ENCODE measurements around the gene CSRNP2. TPM values are rescaled to one million over a fixed set of nuclear protein-coding genes. Genes with fewer than 3 reads are reported as not detected.
"Not testable (repeated sequence)": the region's sequence is repeated elsewhere in the genome, so short reads cannot be mapped to it uniquely, and the experiment has no call there.

Gene CSRNP2
- total RNA-seq, 2 donors from 2014 or later: 17.1 to 19.4 TPM

GRCh38 chr12:51082561-51083125 lies 753 bp downstream of the CSRNP2 start:
- DNase-seq (ENCODE audit: low spot score): no peak

GRCh38 chr12:51081421-51081820 lies 2.0 kb downstream of the CSRNP2 start:
- no peak for DNase-seq (ENCODE audit: low spot score)
- H3K9me3 ChIP-seq: no peaks in the 10 kb centered on the region
- H3K4me3 ChIP-seq: no peak overlapping the region
- no peaks in the 10 kb centered on the region for H3K27me3 ChIP-seq
- no peaks in the 10 kb centered on the region for H3K36me3 ChIP-seq
- H3K27ac ChIP-seq: no peak overlapping the region
- peaks cover 0 to 38% of the 10 kb centered on the region in 2 donors for H3K4me1 ChIP-seq
- TF ChIP-seq CTCF (IDR thresholded peaks at IDR 0.05): no peak

More at GRCh38 chr12:51082561-51083125, 753 bp downstream of the CSRNP2 start:
- H3K4me3 ChIP-seq: peak overlapping the region; percentile 80 to 85
- no peaks in the 10 kb centered on the region for H3K9me3 ChIP-seq
- no peaks in the 10 kb centered on the region for H3K27me3 ChIP-seq
- H3K27ac ChIP-seq: peak overlapping the region; percentile 91 to 95
- peaks cover 0 to 26% of the 10 kb centered on the region in 2 donors for H3K4me1 ChIP-seq
- TF ChIP-seq CTCF (IDR thresholded peaks at IDR 0.05): no peak
- no peaks in the 10 kb centered on the region for H3K36me3 ChIP-seq

- no peak overlapping the region for H3K4me3 ChIP-seq
- H3K36me3 ChIP-seq: no peaks in the 10 kb centered on the region
- DNase-seq (ENCODE audit: low spot score): no peak
- peaks cover 0 to 51% of the 10 kb centered on the region in 2 donors for H3K4me1 ChIP-seq
- no peak overlapping the region for H3K27ac ChIP-seq
- H3K9me3 ChIP-seq: no peaks in the 10 kb centered on the region
- H3K27me3 ChIP-seq: no peaks in the 10 kb centered on the region
- TF ChIP-seq CTCF (IDR thresholded peaks at IDR 0.05): no peak
Observed at GRCh38 chr12:51080136-51080535, 3.3 kb downstream of the CSRNP2 start.

- H3K27me3 ChIP-seq; H3K9me3 ChIP-seq; DNase-seq (ENCODE audit: low spot score); H3K27ac ChIP-seq; H3K4me3 ChIP-seq; H3K36me3 ChIP-seq: not testable (repeated sequence)
- H3K4me1 ChIP-seq: peaks cover 0 to 53% of the 10 kb centered on the region in 2 donors
Observed at GRCh38 chr12:51078866-51079265, 4.5 kb downstream of the CSRNP2 start.

- H3K27ac ChIP-seq: peak overlapping the region in 1 of 2 donors; percentile 73
- not testable (repeated sequence) for H3K4me3 ChIP-seq; DNase-seq (ENCODE audit: low spot score); H3K27me3 ChIP-seq; H3K36me3 ChIP-seq; H3K9me3 ChIP-seq
- H3K4me1 ChIP-seq: peaks cover 0 to 53% of the 10 kb centered on the region in 2 donors
Observed at GRCh38 chr12:51078346-51078745, 5.0 kb downstream of the CSRNP2 start.

- Histone ChIP-seq H3K4me3 (no peak overlapping the region), H3K4me1 (peaks cover 0 to 53% of the 10 kb centered on the region in 2 donors), H3K27me3 (no peaks in the 10 kb centered on the region), H3K9me3 (no peaks in the 10 kb centered on the region), H3K27ac (peak overlapping the region in 1 of 2 donors; percentile 73), H3K36me3 (peaks cover 12% of the 10 kb centered on the region)
- no peak for TF ChIP-seq CTCF (IDR thresholded peaks at IDR 0.05)
- DNase-seq (ENCODE audit: low spot score): no peak
Observed at GRCh38 chr12:51077930-51078329, 5.5 kb downstream of the CSRNP2 start.

All from right atrium auricular region (tissue), 2 donors.